Epithelial cell of proximal tubule (primary cell): ENCODE measurements around the gene SLC6A8. TPM values are rescaled to one million over a fixed set of nuclear protein-coding genes. Genes with fewer than 3 reads are reported as not detected.
"Not testable (repeated sequence)": the region's sequence is repeated elsewhere in the genome, so short reads cannot be mapped to it uniquely, and the experiment has no call there.

Source experiments
- DNase-seq: peaks from one replicate; pipeline ENCODE4 v3.0.0-alpha.2; 2011; ENCODE audit warnings: low read depth
- H3K4me3 ChIP-seq: 2 replicates; pipeline ENCODE4 v1.5.1; 2011; ENCODE audit warnings: low read depth, mild to moderate bottlenecking, low read length
- CTCF ChIP-seq: conservative IDR thresholded peaks from 2 replicates; pipeline ENCODE4 v1.5.1; 2012; ENCODE audit warnings: low read depth, mild to moderate bottlenecking, low read length
- total RNA-seq: library from RNA; depleted of rRNA; stranded (reverse); fragments of >200 nt; gene quantifications from 2 replicates; pipeline ENCODE4 v1.2.3, GENCODE V29; 2015

The SLC6A8 gene
- total RNA-seq, 1 donor from 2014 or later: 30.5 TPM

- TF ChIP-seq CTCF: no peak
Measured at GRCh38 chrX:153701706-153702105, 14.0 kb downstream of the SLC6A8 start.

GRCh38 chrX:153702336-153703035 lies 14.8 kb downstream of the SLC6A8 start:
- DNase-seq: no peak
- no peak for TF ChIP-seq CTCF

More at GRCh38 chrX:153701706-153702105, 14.0 kb downstream of the SLC6A8 start:
- no peak for DNase-seq
- no peak overlapping the region for H3K4me3 ChIP-seq

GRCh38 chrX:153703036-153703370 lies 15.3 kb downstream of the SLC6A8 start:
- H3K4me3 ChIP-seq: no peak overlapping the region
- DNase-seq: no peak
- TF ChIP-seq CTCF: no peak

More at GRCh38 chrX:153702336-153703035, 14.8 kb downstream of the SLC6A8 start:
- H3K4me3 ChIP-seq: no peak overlapping the region

- no peak overlapping the region for H3K4me3 ChIP-seq
- TF ChIP-seq CTCF: no peak
- no peak for DNase-seq
Measured at GRCh38 chrX:153704021-153704526, 16.3 kb downstream of the SLC6A8 start.

- not testable (repeated sequence) for H3K4me3 ChIP-seq, DNase-seq
Measured at GRCh38 chrX:153704631-153705402, 17.1 kb downstream of the SLC6A8 start.

GRCh38 chrX:153705403-153706060 lies 17.8 kb downstream of the SLC6A8 start:
- not testable (repeated sequence) for H3K4me3 ChIP-seq, DNase-seq

- no peak overlapping the region for H3K4me3 ChIP-seq
- no peak for DNase-seq
- no peak for TF ChIP-seq CTCF
Measured at GRCh38 chrX:153706799-153707198, 19.1 kb downstream of the SLC6A8 start.
